ENCODE data around the gene TMEM11.

The TMEM11 gene

GRCh38 chr17:21157586-21158370 is 56.2 kb downstream of the TMEM11 start:
- no peak for DNase-seq (ENCODE audit: low read depth)

DNA sequence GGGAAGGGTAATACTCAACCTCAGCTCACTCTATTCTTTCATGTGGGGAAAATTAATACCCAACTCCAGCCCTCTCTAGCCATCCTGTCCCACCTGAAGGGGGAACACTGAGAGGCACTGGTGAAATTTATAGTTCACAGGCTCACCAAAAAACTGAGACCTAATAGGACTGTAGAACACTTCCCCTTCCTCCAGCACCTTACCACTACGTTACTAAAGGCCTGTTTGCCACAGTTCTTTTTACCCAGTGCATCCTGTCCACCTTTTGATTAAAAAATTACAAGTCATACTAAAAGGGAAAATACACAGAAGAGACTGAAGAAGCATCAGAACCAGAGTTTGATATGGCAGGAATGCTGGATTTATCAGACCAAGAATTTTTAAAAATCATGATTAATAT is 61.2 kb downstream of the TMEM11 start:
- DNase-seq (ENCODE audit: low read depth) = no peak

- DNase-seq (ENCODE audit: low read depth) = no peak
Measured at GRCh38 chr17:21149621-21150020, 64.3 kb downstream of the TMEM11 start.
